ENCODE results near the gene KIAA1755. TPM values are rescaled to one million over a fixed set of nuclear protein-coding genes. Genes with fewer than 3 reads are reported as not detected.
A peak's percentile ranks its signal among the peaks of the same experiment; 100 is the strongest.

KIAA1755 gene
- total and polyA plus RNA-seq, 2 of the 4 experiments (the other 2 are of a cell fraction), result 2.5 to 5.1 TPM

DNA sequence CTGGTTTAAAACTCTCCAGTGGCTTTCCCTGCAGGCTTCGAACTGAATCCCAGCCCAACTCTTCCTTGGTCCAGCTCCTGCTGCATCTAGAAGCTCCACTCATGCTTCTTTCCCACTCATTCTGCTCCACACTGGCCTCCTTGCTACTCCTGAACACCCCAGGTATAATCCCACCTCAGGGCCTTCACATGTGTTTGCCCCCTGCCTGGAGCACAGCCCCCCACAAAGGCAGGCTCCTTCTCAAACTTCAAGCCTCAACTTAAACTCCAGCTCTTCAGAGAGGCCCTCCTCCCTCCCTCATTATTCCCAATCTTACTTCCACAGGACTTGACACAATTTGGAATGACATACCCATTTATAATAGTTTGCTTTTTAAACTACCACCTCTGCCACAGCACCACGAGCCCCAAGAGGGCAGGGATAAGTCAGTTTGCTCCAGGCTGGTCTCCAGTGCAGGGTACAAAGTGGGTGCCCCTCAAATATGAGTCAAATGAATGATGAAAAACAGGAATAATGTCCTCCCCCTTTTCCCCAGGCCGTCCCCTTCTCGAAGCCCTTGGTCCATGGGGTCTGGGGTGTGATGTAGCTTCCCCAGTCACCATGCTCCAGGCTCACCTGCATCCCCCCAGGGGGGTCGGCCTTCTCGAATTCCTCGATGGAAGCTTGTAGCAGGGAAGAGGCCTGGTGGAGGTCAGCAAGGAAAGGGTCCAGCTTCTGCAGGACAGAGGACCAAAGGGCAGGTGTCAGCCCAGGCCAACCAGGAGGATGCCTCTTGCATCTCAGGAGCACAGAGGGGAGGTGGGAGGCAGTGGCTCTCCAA, 37.4 kb downstream of the KIAA1755 start (continued):
- no peak for TF ChIP-seq RAD21 (IDR thresholded peaks at IDR 0.05; ENCODE audit: low read length)

DNA sequence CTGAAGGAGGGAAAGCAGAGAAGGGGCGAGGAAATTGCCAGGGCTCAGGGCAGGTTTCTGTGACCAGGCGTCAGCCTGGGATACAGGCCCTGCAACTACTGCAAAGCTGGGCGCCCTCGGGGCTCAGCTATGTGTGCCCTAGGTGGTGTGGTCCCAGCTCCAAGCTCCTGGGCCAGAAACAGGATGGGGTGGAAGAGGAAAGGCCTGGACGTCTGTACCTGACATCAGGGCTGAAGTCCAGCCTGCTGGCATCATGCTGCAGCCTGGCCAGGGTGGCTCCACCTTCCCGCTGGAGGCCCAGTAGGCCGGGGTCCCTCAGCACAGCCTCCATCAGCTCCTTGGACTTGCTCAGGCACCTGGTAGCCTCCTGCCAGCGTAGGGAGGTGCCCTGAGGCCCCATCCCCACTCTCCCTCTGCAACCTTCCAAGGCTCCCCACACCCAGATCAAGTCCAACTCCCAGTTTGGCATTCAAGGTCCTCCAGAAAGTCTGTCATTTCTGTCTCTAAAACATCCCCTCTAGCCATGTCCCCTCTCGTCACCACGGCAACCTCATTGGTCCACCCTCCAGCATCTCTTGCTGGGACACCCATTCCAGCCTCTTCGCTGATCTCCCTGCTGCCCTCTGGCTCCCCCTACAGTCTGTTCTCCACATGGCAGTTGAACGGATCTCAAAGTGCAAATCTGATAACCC, 38.2 kb downstream of the KIAA1755 start:
- H2BK15ac ChIP-seq (ENCODE audit: low read depth, low read length), result no peak overlapping the region
- H3K4me2 ChIP-seq (ENCODE audit: low read depth, low read length), result no peak overlapping the region
- no peak overlapping the region for H3K56ac ChIP-seq (ENCODE audit: extremely low read depth, insufficient read depth, low read length)
- no peaks in the 10 kb centered on the region for H3K27me3 ChIP-seq (ENCODE audit: control insufficient read depth, insufficient read depth, low read length)
- H3K36me3 ChIP-seq (ENCODE audit: control insufficient read depth, insufficient read depth, low read length), result no peaks in the 10 kb centered on the region
- H3K27ac ChIP-seq (ENCODE audit: insufficient read depth, low read length), result no peak overlapping the region
- CTCF ChIA-PET, result interaction anchor here (1.0 to 4.0 kb wide), 8 partner anchors 51 to 658 kb away, joined by 3 to 27 read pairs (median 6); no protein-coding TSS in a partner anchor
- H3K4me1 ChIP-seq (ENCODE audit: control insufficient read depth, insufficient read depth, low read length), result peaks cover 20% of the 10 kb centered on the region
- no peak overlapping the region; a peak in 1 of 4 replicates for H4K8ac ChIP-seq (ENCODE audit: low read depth in 2 of 2, low read length in 2 of 2)
- H3K14ac ChIP-seq (replicated peaks; ENCODE audit: low read depth, low read length), result no peak overlapping the region
- H2BK5ac ChIP-seq (ENCODE audit: low read depth, low read length, poor library complexity, severe bottlenecking), result no peak overlapping the region
- H3K18ac ChIP-seq (ENCODE audit: low read depth, low read length), result no peak overlapping the region
- no peak overlapping the region for H3K23ac ChIP-seq (ENCODE audit: low read depth, low read length)
- no peak overlapping the region for H3K4me3 ChIP-seq (ENCODE audit: insufficient read depth, low read depth, low read length)
- 0 out of 2 replicates have a peak overlapping the region, but pooled peaks have one; percentile 13 for H4K91ac ChIP-seq (ENCODE audit: insufficient read depth, low read depth, low read length)
- POLR2A ChIA-PET (ENCODE audit: unreplicated experiment), result no interaction called here
- 0 out of 2 replicates have a peak overlapping the region, but pooled peaks have one; percentile 31 for H2BK20ac ChIP-seq (ENCODE audit: low read depth, low read length)
- H4K20me1 ChIP-seq (ENCODE audit: insufficient read depth, low read length), result no peaks in the 10 kb centered on the region
- no peak overlapping the region for H3K9ac ChIP-seq (ENCODE audit: low read depth, low read length)
- ATAC-seq (ENCODE audit: low read depth) (peak; percentile 35; the same call in 1 of the 2 replicates), DNase-seq (peak; percentile 48)
- H2AFZ ChIP-seq (replicated peaks; ENCODE audit: low read length, poor library complexity), result no peak overlapping the region
- in situ Hi-C loops (cut with MboI; ENCODE audit: low sequenced_read_pairs), result loop anchor here (5.0 to 10.0 kb wide), 2 partner anchors 165 to 658 kb away; no protein-coding TSS in a partner anchor
- peak overlapping the region; percentile 52; the same call in 1 of the 2 replicates for H3K4ac ChIP-seq (ENCODE audit: low read depth, low read length)
- no TSS peak for BruUV-seq (replicated peaks)
- 61% methylated on average over 7 of the region's 12 CpGs; no CpG with 5 or more reads in 1 of the 2 experiments for WGBS, 2 experiments (ENCODE audit: extremely low coverage in 2 of 2, insufficient read length in 1 of 2)
- peaks cover 0 to 26% of the 10 kb centered on the region in 2 experiments; a peak in 2 of 4 replicates for H3K79me1 ChIP-seq (ENCODE audit: low read depth in 1 of 2, low read length in 2 of 2)
- no peak overlapping the region for H2AK9ac ChIP-seq (replicated peaks; ENCODE audit: low read depth, low read length, poor library complexity)
- no peak overlapping the region for H4K5ac ChIP-seq (ENCODE audit: low read depth, low read length)
- intact Hi-C loops (cut with micrococcal nuclease), result no loop called here
- peak overlapping the region; percentile 33; the same call in 1 of the 2 replicates for H2BK120ac ChIP-seq (ENCODE audit: low read depth, low read length)
- H3K9me3 ChIP-seq (ENCODE audit: control insufficient read depth, insufficient read depth, low read length), result no peaks in the 10 kb centered on the region
- dilution Hi-C loops (cut with HindIII; ENCODE audit: low sequenced_read_pairs, unreplicated experiment), result no loop called here
- H3K9me1 ChIP-seq (ENCODE audit: insufficient read depth, low read length), result peaks cover 14% of the 10 kb centered on the region; the same call in 1 of the 2 replicates
- no peak overlapping the region; the same call in 1 of the 2 replicates for H2AK5ac ChIP-seq (ENCODE audit: low read depth, low read length)
- TF ChIP-seq POLR2A (IDR thresholded peaks at IDR 0.05; ENCODE audit: low read depth, low read length), result no peak
- TF ChIP-seq CHD1 (IDR thresholded peaks at IDR 0.05; ENCODE audit: low read depth, low read length), result no peak
- TF ChIP-seq RAD21 (IDR thresholded peaks at IDR 0.05; ENCODE audit: low read length), result peak; percentile 92
- TF ChIP-seq, protein P1, sequence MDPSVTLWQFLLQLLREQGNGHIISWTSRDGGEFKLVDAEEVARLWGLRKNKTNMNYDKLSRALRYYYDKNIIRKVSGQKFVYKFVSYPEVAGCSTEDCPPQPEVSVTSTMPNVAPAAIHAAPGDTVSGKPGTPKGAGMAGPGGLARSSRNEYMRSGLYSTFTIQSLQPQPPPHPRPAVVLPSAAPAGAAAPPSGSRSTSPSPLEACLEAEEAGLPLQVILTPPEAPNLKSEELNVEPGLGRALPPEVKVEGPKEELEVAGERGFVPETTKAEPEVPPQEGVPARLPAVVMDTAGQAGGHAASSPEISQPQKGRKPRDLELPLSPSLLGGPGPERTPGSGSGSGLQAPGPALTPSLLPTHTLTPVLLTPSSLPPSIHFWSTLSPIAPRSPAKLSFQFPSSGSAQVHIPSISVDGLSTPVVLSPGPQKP (IDR thresholded peaks at IDR 0.05; ENCODE audit: borderline replicate concordance, low read depth, low read length), result no peak
- no peak for TF ChIP-seq MAZ (IDR thresholded peaks at IDR 0.05; ENCODE audit: borderline replicate concordance, low read depth, low read length)
- TF ChIP-seq MAFK (IDR thresholded peaks at IDR 0.05; ENCODE audit: low read depth, low read length), result no peak
- TF ChIP-seq CEBPB (IDR thresholded peaks at IDR 0.05; ENCODE audit: low read depth, low read length), result no peak
- TF ChIP-seq RCOR1 (IDR thresholded peaks at IDR 0.05; ENCODE audit: insufficient replicate concordance, low read length), result no peak
- TF ChIP-seq BHLHE40 (IDR thresholded peaks at IDR 0.05; ENCODE audit: low read depth, low read length), result no peak
- TF ChIP-seq, protein P2, sequence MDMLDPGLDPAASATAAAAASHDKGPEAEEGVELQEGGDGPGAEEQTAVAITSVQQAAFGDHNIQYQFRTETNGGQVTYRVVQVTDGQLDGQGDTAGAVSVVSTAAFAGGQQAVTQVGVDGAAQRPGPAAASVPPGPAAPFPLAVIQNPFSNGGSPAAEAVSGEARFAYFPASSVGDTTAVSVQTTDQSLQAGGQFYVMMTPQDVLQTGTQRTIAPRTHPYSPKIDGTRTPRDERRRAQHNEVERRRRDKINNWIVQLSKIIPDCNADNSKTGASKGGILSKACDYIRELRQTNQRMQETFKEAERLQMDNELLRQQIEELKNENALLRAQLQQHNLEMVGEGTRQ (IDR thresholded peaks at IDR 0.05; ENCODE audit: low read depth, low read length), result no peak
- no peak for TF ChIP-seq MXI1 (IDR thresholded peaks at IDR 0.05; ENCODE audit: borderline replicate concordance, low read depth, low read length)
- peak; percentile 95 for TF ChIP-seq SMC3 (IDR thresholded peaks at IDR 0.05; ENCODE audit: low read depth, low read length)

Data from IMR-90 (cell line).